ENCODE results near the gene ABLIM3. TPM values are rescaled to one million over a fixed set of nuclear protein-coding genes. Genes with fewer than 3 reads are reported as not detected.
"Not testable (repeated sequence)": the region's sequence is repeated elsewhere in the genome, so short reads cannot be mapped to it uniquely, and the experiment has no call there.

ABLIM3 gene
- total and polyA plus RNA-seq, 9 of the 15 experiments (the other 6 are each of a cell fraction or from before 2014, with no cell fraction given), result 0.03 to 0.38 (median 0.11) TPM

- TF ChIP-seq ZBTB11 (CRISPR knock-in tag; IDR thresholded peaks at IDR 0.05) (peak in 1 of 3 experiments; percentile 56; a peak in 1 of 6 replicates), SAP30 (IDR thresholded peaks at IDR 0.05; ENCODE audit: borderline replicate concordance, insufficient read depth, low read depth, low read length, poor library complexity, severe bottlenecking) (no peak)
Observed at GRCh38 chr5:149271716-149272563, 130.6 kb downstream of the ABLIM3 start, which contains the start of gene AFAP1L1 (continued).

- intact Hi-C loops (cut with micrococcal nuclease); H3K4me3 ChIP-seq; H2AFZ ChIP-seq (ENCODE audit: low read depth, low read length); FAIRE-seq; H3K9me1 ChIP-seq (ENCODE audit: control insufficient read depth, insufficient read depth, low read length); H4K20me1 ChIP-seq (replicated peaks; ENCODE audit: control insufficient read depth, insufficient read depth, low read length); ATAC-seq; BruUV-seq (replicated peaks); H3K36me3 ChIP-seq (ENCODE audit: control insufficient read depth, insufficient read depth, low read length); H3K4me2 ChIP-seq (ENCODE audit: insufficient read depth, low read length); H3K79me2 ChIP-seq (ENCODE audit: control insufficient read depth, insufficient read depth, low read length); H3K9ac ChIP-seq (ENCODE audit: insufficient read depth in 1 of 2, low read depth in 2 of 2, low read length in 2 of 2); H3K27ac ChIP-seq (ENCODE audit: extremely low read depth, low read depth, low read length); H3K9me3 ChIP-seq (replicated peaks; ENCODE audit: control insufficient read depth, insufficient read depth, low read depth, low read length); DNase-seq (ENCODE audit: extremely low read depth in 1 of 4, low spot score in 3 of 4): not testable (repeated sequence)
- CTCF ChIA-PET (ENCODE audit: low intra/inter-chr PET ratio), result interaction anchor here (1.0 kb wide), 1 partner anchor 542 kb away, joined by 3 read pairs; no protein-coding TSS in a partner anchor
- H3K4me1 ChIP-seq (replicated peaks in 1 of 2; ENCODE audit: control insufficient read depth in 2 of 2, insufficient read depth in 2 of 2, low read length in 2 of 2), result peaks cover 0 to 12% of the 10 kb centered on the region in 2 experiments; a peak in 1 of 5 replicates
- H3K27me3 ChIP-seq (ENCODE audit: control insufficient read depth in 2 of 2, insufficient read depth in 2 of 2, low read length in 2 of 2), result peaks cover 22 to 42% of the 10 kb centered on the region in 2 experiments; a peak in 3 of 5 replicates
- 43% methylated on average over 15 of the region's 16 CpGs for WGBS (ENCODE audit: insufficient coverage, low coverage, missing lambda C conversion rate)
- POLR2A ChIA-PET, result interaction anchor here (0.8 kb wide), 1 partner anchor 14 kb away, joined by 3 read pairs; no protein-coding TSS in a partner anchor
- in situ Hi-C loops (cut with MboI), result loop anchor here (25.0 kb wide), 1 partner anchor 835 kb away; no protein-coding TSS in a partner anchor
Observed at GRCh38 chr5:149272781-149273180, 131.5 kb downstream of the ABLIM3 start.

Measured in K562 (cell line).